Cardiac fibroblast (primary cell): ENCODE data around the gene CYP11A1.
A peak's percentile ranks its signal among the peaks of the same experiment; 100 is the strongest.

ENCODE experiments used
- DNase-seq, 2 donors: peaks; one replicate each; pipeline versions ENCODE4 v3.0.0 to v3.0.0-alpha.2; 2010; ENCODE audit warnings: low read depth in 2 of 2
- H3K4me3 ChIP-seq, 2 donors: replicated peaks in 1 of 2; 1 replicate in 1 of 2; 2 replicates in 1 of 2; pipeline ENCODE4 v1.5.1; 2011; ENCODE audit warnings: low read depth in 2 of 2, low read length in 2 of 2, mild to moderate bottlenecking in 2 of 2, moderate library complexity in 1 of 2
- TF ChIP-seq, protein P1 (sequence below): IDR thresholded peaks from one replicate; pipeline ENCODE4 v1.5.1; 2011; ENCODE audit warnings: low read depth, mild to moderate bottlenecking, low read length, inconsistent platforms

Gene CYP11A1

DNA sequence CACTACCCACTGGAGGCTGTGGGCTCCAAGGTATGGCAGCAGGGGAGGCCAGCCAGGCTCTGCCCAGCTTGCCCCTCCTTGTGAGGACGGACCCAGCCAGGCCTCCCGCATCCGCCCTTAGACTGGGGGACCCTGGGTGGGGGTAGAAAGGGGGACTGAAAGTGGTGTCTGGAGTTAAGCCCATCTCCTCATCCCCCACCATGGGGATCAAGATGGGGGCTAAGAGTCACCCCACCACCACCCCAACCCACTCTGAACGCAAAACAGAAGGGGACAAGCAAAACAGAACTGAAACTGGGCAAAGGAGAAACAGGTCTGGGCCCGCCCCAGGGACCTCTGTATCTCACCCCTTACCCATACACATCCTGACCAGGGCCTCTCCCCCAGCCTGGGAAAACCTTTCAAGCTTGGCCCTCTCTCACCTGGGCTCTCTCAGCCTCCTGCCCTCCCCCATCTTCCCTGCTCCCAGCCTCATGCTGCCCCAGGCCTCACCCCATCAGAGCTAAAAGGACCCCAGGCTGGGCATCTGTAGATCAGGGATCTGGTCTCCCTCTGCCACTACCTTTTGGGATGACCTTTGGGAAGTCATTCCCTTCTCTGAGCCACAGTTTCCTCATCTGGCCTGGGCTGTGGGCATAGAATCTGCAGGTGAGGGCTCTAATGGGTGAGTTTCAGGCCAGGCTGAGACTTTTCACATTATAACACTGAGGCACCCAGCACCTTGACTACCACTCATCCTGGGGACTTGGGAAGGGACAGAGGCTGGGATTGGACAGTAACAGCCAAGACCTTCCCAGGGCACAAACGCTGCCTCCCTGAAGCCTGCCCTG, 30.0 kb upstream of the CYP11A1 start:
- H3K4me3 ChIP-seq = no peak overlapping the region
- TF ChIP-seq, protein P1, sequence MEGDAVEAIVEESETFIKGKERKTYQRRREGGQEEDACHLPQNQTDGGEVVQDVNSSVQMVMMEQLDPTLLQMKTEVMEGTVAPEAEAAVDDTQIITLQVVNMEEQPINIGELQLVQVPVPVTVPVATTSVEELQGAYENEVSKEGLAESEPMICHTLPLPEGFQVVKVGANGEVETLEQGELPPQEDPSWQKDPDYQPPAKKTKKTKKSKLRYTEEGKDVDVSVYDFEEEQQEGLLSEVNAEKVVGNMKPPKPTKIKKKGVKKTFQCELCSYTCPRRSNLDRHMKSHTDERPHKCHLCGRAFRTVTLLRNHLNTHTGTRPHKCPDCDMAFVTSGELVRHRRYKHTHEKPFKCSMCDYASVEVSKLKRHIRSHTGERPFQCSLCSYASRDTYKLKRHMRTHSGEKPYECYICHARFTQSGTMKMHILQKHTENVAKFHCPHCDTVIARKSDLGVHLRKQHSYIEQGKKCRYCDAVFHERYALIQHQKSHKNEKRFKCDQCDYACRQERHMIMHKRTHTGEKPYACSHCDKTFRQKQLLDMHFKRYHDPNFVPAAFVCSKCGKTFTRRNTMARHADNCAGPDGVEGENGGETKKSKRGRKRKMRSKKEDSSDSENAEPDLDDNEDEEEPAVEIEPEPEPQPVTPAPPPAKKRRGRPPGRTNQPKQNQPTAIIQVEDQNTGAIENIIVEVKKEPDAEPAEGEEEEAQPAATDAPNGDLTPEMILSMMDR = no peak
- no peak for DNase-seq

DNA sequence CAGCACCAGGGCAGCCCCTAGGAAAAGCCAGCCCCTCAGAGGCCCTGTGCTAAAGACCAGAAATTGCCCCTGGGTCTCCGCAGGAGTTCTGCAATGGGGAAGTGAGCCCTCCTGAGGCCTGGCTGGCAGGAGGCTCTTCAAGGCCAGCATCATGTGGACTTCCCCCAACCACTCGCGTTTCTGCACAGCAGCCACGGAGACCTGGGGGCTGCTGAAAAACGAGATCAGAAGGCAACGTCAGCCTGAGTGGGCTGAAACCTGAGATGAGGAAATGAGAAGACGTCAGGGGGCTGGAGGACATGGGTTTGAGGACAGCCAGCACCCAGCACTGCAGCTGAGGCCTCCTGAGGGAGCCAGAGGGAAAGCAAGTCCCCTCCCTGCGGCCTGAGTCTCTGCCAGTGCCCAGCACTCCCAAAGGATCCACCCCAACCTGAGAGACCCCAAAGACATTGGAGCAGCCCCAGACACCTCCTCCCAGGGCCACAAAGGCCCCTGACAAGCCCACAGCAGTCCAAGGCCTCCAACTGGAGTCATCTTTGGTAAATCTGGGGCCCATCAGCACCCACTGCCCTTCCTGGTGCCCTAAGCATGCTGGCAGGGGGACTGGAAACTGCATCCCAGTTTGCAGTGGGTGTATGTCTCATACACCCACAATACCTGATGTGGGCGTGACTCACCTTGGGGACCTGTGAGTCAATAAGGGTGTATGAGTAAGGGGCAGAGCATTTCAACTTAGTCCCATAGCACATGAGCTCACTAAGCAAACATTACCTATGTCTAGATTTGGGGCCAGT, 29.2 kb upstream of the CYP11A1 start:
- H3K4me3 ChIP-seq = no peak overlapping the region
- TF ChIP-seq, protein P1 = no peak
- peak in 1 of 2 donors; percentile 90 for DNase-seq

DNA sequence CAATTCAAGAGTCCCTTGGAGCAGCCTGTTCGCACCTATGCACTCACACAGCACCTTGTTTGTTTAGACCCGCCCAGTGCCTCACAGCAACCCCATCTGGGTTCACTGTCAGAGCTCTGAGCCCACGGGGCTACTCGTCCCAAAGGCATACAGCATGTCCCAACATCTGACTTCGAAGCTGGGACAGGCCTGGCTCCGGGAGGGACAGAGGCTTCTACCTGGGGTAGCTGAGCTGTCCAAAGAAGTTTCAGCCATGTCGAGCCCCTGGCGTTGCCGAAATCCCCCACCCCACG, 28.6 kb upstream of the CYP11A1 start:
- H3K4me3 ChIP-seq = no peak overlapping the region
- DNase-seq = no peak
- TF ChIP-seq, protein P1 = no peak

DNA sequence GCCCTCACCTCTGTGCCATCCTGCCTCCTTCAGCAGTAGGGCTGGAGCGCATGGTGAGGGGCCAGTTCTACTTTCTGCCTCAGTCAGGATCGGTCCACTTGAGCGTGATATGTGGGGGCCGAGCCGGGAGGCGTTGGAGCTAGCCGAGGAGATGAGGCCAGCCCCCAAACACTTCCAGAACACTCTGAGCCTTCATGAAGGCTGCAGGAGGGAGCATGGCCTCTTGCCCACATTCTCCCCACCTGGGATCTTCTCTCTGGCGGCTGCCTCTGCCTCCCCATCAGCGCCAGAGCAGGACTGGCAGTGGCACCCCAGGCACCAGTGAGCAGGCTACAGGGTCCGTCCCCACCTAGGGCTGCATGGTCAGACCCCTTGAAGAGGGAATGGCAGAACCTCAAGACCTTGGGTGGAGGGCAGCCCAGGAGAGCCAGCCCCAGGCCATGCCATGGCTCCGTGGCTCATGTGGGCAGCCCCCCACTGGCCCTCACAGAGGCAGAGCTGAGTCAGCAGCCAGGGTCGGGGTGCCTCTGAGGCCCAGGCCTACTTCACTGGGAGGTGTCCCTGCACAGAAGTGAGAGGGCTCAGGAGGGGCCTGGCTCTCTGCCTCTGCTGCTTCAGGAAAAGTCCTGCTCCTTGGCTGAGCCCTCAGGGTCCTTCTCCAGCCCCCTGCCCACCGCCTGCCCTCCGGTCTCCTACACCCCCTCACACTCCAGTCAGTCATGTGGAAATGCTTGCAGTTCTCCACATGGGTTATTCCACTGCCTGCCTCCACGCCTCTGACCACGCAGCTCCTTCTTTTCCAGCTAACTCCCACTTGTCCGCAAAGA, 28.1 kb upstream of the CYP11A1 start:
- no peak for DNase-seq
- H3K4me3 ChIP-seq = no peak overlapping the region

DNA sequence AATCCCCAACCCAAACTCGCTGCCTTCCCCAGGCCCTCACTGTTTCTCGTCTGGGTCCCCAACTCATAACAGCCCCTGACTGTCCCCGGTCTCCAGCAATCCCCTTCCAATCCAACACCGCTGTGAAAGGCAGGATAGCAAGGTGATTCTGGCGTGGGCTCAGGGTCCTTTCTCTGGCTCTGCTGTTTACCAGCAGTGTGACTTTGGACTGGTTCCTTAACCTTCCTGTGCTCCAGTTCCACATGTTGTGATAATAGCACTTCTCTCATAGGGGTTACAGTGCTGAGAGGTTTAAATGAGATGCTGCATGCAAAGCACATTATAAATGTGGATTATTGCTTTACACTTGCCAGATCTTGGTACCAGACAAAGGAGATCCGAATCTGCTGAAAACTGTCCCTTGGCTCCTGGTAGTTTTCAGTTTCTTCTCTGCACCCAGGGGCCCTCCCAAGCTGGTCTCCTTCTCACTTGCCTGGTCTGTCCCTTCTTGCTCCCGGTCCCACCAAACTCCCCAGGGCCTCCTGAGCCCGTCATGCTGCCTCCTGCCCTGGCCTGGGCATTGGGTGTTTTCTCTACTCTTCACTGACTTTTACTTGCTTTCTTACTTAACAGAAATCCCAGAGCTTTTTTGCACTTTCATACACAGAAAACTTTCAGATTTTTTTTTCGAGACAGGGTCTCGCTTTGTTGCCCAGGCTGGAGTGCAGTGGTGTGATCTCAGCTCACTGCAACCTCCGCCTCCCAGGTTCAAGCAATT, 26.8 kb upstream of the CYP11A1 start:
- no peak for DNase-seq
- TF ChIP-seq, protein P1 = no peak
- no peak overlapping the region for H3K4me3 ChIP-seq

More for the DNA sequence above, 28.1 kb upstream of the CYP11A1 start:
- TF ChIP-seq, protein P1 = no peak

DNA sequence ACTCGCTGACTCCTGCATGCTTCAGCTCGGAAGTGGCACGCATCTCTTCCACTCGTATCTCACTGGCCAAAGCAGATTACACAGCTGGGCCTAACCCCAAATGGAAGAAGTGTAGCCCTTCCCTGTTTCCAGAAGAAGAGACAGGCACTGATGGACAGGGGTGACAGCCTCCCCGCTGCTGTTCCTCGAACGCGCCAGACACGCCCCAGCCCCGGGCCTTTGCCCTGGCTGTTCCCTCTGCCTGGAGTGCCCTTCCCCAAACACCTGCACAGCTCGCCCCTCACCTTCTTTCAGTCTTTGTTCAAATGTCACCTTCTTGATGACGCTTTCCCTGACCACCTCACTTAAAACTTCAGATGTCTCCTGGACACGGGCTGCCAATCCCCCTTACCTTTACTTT, 26.0 kb upstream of the CYP11A1 start:
- no peak for DNase-seq
- TF ChIP-seq, protein P1 = no peak
- no peak overlapping the region for H3K4me3 ChIP-seq
